ENCODE results near the gene MYH15.

Gene MYH15

GRCh38 chr3:108510496-108510895, at the start of gene MYH15:
TSS of gene MYH15 (minus strand) at chr3:108510596. CDS start at chr3:108510530, 66 bp downstream.
- no peak for FAIRE-seq

- no peak for FAIRE-seq
Observed at GRCh38 chr3:108555966-108556581, 45.7 kb upstream of the MYH15 start.

- FAIRE-seq = no peak
Observed at GRCh38 chr3:108554913-108555571, 44.6 kb upstream of the MYH15 start.

DNA sequence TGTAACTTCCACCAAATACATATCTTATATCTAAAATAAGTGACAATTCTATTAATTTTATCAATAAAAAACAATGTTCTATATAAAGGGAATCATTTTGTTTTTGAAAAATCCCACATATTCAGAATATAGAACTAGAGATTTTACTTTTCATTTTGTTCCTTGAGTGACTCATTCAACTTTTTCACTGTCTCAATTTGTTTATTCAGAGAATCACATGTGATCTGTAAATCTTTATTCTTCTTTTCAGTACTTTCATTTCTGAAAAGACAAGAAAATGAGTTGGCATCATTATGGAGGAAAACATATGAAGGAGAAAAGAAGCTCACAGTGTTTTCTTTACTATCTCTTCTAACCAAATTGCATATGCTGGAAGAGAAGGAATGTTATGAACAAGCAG, 43.8 kb upstream of the MYH15 start:
- peak; percentile 48 for FAIRE-seq

DNA sequence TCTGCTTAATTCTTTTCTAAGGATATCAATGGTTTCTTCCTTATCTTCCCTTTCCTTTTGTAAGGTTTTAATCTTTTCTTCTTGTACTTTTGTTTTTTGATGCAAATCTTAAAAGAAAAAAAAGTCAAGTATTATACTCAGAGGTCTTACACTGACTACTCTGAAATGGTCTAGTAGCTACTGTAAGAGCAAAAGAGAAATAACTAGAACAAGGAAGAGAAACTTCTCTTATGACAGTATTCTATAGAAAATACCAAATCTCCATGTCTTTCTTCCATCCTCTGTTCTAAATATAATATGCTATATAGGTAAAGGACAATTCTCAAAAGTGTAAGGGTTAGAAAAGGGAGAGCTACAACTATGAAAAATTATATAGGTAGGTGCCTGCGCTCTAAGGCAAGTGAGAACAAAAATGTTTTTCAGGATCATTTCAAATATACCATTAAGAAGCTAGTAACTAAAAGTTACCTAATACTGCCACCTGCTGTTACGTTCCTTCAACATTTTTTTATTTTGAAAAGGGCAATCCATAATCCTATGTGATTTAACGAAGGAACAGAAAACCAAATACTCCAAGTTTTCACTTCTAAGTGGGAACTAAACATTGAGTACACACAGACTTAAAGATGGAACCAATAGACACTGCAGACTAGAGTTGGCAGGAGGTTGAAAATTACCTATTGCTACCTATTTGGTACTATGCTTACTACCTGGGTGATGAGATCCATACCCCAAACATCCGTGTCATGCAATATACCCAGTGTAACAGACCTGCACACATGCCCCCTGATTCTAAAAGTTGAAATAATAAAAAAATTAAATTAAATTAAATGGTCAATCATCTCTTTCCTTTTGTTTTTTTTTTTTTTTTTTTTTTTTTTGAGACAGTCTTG, 42.1 kb upstream of the MYH15 start:
- peak; percentile 90 for FAIRE-seq

DNA sequence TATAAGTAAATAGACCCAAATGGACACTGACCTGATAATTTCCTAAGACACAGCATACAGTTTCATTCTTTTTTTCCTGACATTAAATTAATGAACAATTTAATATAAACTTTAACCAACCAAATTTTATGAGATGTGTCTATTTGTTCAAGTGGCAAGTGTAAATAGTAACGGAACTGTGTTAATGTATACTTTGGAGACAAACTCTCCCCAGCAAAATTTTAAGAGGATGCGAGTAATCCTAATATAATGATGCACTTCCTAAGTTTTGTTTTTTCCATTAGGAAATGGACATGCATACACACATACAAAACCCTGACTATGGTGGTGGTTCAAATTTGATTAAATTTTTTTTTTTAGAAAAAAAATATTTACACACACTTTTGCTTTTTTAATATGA, 38.5 kb upstream of the MYH15 start:
- no peak for FAIRE-seq

- no peak for FAIRE-seq
Observed at GRCh38 chr3:108548304-108548703, 37.9 kb upstream of the MYH15 start.

DNA sequence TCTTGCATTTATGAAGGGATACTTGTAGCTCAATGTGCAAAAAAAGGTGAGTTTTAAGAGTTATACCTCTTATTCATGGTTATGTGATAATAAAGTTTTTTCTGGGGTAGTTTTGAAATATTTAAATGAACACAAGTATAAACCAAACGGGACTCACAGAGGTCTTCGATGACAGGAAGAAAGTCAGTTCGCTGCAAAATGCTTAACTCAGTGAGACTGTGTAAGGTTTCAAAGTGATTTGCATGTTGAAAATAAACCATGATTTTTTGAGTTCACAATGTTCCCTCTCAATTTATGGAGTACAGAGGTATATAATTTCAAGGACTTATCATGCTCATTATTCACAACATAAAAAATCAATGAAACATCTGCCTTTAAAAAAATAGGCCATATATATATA, 36.3 kb upstream of the MYH15 start:
- FAIRE-seq = no peak

DNA sequence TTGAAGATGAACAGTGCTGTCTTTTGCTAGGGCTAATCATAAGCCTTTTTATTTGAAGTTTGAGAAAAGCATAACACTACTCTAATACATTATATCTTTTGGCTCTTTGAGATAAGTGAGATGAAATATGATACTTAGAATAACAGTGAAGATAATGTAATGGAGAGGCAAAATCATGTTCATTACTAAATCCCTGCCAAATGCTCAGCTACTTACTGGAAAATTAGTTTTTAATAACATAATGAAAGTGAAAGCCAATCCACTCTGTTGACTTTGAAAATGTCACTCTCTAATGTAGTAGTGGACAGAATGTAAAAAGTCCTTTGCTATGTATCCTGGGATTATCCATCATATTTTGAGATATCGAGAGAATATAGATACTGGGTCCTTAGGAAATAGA, 35.9 kb upstream of the MYH15 start:
- FAIRE-seq = no peak

GRCh38 chr3:108538083-108538482, 27.7 kb upstream of the MYH15 start:
- FAIRE-seq = no peak

GRCh38 chr3:108528459-108529252, 18.3 kb upstream of the MYH15 start:
- no peak for FAIRE-seq

GRCh38 chr3:108527817-108528216, 17.4 kb upstream of the MYH15 start:
- FAIRE-seq = no peak

GRCh38 chr3:108527109-108527508, 16.7 kb upstream of the MYH15 start:
- FAIRE-seq = no peak

GRCh38 chr3:108525971-108526370, 15.6 kb upstream of the MYH15 start:
- no peak for FAIRE-seq

GRCh38 chr3:108525256-108525655, 14.9 kb upstream of the MYH15 start:
- no peak for FAIRE-seq

DNA sequence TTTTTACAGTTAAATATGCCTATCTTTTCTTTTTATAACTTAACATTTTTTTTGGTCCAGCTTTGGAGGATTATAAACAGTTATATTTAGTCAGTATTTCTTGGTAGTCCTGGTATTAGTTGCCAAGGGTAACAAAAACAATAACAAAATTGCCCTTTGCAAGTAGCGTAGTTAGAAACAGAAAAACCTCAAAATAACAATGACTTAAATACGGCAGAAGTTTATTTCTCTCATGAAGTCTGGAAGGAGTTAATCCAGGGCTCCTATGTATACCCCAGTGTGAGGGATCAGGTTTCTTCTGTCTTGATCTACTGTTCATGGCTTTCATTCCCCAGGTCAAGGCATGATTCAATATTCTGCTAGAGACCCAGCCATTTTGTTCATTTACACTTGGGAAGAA, 14.1 kb upstream of the MYH15 start:
- no peak for FAIRE-seq

GRCh38 chr3:108518895-108519294, 8.5 kb upstream of the MYH15 start:
- no peak for FAIRE-seq

- no peak for FAIRE-seq
Observed at GRCh38 chr3:108516881-108517280, 6.5 kb upstream of the MYH15 start.

- no peak for FAIRE-seq
Observed at GRCh38 chr3:108513961-108514360, 3.6 kb upstream of the MYH15 start.

DNA sequence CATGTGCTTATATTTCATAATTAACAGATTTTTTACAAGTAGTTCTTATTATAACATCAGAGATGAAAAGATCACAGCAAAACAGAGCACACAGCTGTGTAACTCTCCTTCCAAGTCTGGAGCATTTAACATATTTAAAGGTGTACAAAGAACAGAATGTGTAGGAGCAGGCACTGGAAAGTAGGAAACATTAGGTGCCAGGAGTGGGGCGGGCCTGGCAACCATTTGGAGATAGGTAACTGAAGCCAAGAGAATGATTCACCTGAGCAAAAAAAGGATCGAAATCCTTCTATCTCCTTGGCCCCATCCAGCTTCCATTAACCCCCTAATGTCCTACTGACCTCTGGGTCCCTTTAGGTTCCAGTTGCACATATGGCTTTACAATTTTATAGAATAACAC, 2.3 kb upstream of the MYH15 start:
- FAIRE-seq = no peak

- FAIRE-seq = no peak
Observed at GRCh38 chr3:108511490-108511889, 1.1 kb upstream of the MYH15 start.

DNA sequence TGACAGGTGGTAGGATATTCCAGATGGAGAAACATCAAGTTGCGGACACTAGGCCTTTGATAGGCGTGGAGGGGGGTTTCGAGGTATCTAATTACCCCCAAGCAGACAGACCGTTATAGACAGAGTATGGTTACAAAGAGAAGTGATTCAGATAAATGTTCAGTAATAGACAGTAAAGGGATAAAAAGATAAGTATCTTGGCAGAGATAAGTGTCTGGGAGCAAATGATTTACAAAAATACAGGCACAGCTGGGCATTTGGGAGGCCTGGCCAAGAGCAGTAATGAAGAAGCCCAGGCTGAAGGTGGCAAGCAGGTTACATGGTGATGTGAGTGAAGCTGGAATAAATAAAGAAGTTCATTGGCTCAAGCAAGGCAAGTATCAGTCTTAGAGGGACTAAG, 659 bp upstream of the MYH15 start:
- FAIRE-seq = no peak

DNA sequence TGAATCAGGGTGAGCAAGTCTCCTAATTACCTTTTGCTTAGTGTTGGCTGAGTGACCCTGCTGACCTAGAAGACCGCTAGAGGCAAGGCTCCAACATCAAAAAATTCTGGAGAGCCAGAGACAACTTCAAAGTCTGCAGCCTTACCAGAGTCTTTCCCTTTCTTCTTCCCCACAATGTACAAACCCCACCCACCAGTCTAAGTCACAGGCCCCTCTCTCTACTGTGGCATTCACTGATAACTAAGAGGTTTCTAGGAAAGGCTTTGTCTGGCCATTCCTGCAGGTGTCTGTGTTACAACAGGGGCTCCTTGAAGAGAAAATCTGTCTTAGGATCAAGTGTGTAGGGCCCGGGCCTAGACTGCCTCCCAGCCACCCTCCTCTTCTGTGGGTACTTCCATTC, 525 bp downstream of the MYH15 start:
- FAIRE-seq = no peak
